Aorta (tissue), 5 donors: ENCODE data around the gene BTBD1. TPM values are rescaled to one million over a fixed set of nuclear protein-coding genes. Genes with fewer than 3 reads are reported as not detected.

Experiments used
- ATAC-seq: fragments of 200-7000 bp; cut with Tn5 transposase; one replicate; pipeline ENCODE4 v1.9.1; 2022; ENCODE audit warnings: moderate library complexity; ENCODE audit not compliant: low FRiP score
- DNase-seq, 2 donors: peaks; one replicate each; pipeline ENCODE4 v3.0.0-alpha.2; 2020
- H3K27ac ChIP-seq, 2 donors: one replicate each; pipeline ENCODE4 v1.5.1; 2013; ENCODE audit warnings: low read length in 2 of 2, mild to moderate bottlenecking in 2 of 2, moderate library complexity in 2 of 2, control low read depth in 1 of 2, inconsistent platforms in 1 of 2, low read depth in 1 of 2
- H3K27me3 ChIP-seq, 2 donors: one replicate each; pipeline ENCODE4 v1.6.1; 2013; ENCODE audit warnings: control low read depth in 1 of 2, low read length in 1 of 2, mild to moderate bottlenecking in 1 of 2, moderate library complexity in 1 of 2; ENCODE audit not compliant: insufficient read depth in 2 of 2, control insufficient read depth in 1 of 2
- H3K36me3 ChIP-seq, 2 donors: one replicate each; pipeline ENCODE4 v1.6.1; 2013; ENCODE audit warnings: control low read depth in 1 of 2, low read length in 1 of 2, mild to moderate bottlenecking in 1 of 2; ENCODE audit not compliant: insufficient read depth in 2 of 2, control insufficient read depth in 1 of 2
- H3K4me1 ChIP-seq, 2 donors: one replicate each; pipeline ENCODE4 v1.6.1; 2013; ENCODE audit warnings: low read length in 2 of 2, control low read depth in 1 of 2, mild to moderate bottlenecking in 1 of 2, moderate library complexity in 1 of 2; ENCODE audit not compliant: insufficient read depth in 2 of 2, control insufficient read depth in 1 of 2
- H3K4me3 ChIP-seq, 2 donors: one replicate each; pipeline ENCODE4 v1.5.1; 2013; ENCODE audit warnings: low read length in 2 of 2, control low read depth in 1 of 2, mild to moderate bottlenecking in 1 of 2
- H3K9me3 ChIP-seq: one replicate; pipeline ENCODE4 v1.6.1; 2013; ENCODE audit warnings: mild to moderate bottlenecking, low read length; ENCODE audit not compliant: control insufficient read depth
- WGBS, 2 donors: extraction: QIAGEN DNeasy Blood & Tissue Kit; methylation state at CpG; one replicate each; pipeline ENCODE4 v1.1.7; 2013; 5-methylcytosine and 5-hydroxymethylcytosine counted together
- intact Hi-C, 2 donors: fragments of 100-400 bp; cut with DNase I; formaldehyde crosslinking; loops; one replicate each; pipeline versions ENCODE4 v1.14.2 to v1.15.0; 2022
- long read RNA-seq, 2 donors: library from polyadenylated mRNA; unstranded; transcript quantifications; one replicate each; pipeline ENCODE4 v2.0.0, GENCODE V29; 2020 to 2021
- polyA plus RNA-seq, 2 donors: library from polyadenylated mRNA; stranded (reverse); fragments of 200-250 nt; gene quantifications; one replicate each; pipeline ENCODE4 v1.2.3, GENCODE V29; 2013
- total RNA-seq, 2 donors: library from RNA; stranded (reverse); fragmentation: NEBNext Ultra II Directional; extraction: Animal tissue kit (Norgen Biotek cat#: 25700); gene quantifications; one replicate each; pipeline ENCODE4 v1.2.1, GENCODE V29; 2021
- donor health status: healthy with polysubstance abuse.
- donor health status: Bipolar disorder and iron deficiency.
- donor health status: DM: no; HTN: no; CAD: no.
- donor health status: DM: no; HTN: no; CAD: no.
- donor health status: DM: yes; HTN: yes; CAD: no.

Gene BTBD1
- total RNA-seq, result 10 to 100 TPM; 38.3 to 47.8 TPM
- polyA plus RNA-seq, result 10 to 100 TPM; 21.0 to 32.1 TPM
- long read RNA-seq, donor 1, partial matches to known transcripts, result 1 of 5 reads
- long read RNA-seq, donor 1, other reads (novel, unspliced or antisense), result 0 of 5 reads
- long read RNA-seq, donor 2, transcript BTBD1-201 (8 exons, 3,297 nt), result major isoform, 52 of 68 reads
- long read RNA-seq, donor 2, partial matches to known transcripts, result 8 of 68 reads
- long read RNA-seq, donor 2, other reads (novel, unspliced or antisense), result 8 of 68 reads

GRCh38 chr15:83066734-83067637 lies at the start of gene BTBD1:
BTBD1 (minus strand) TSS chr15:83067252; CDS start chr15:83067151, 101 bp downstream.
- Histone ChIP-seq H3K4me1 (peaks cover 0 to 5% of the 10 kb centered on the region in 2 donors), H3K9me3 (no peaks in the 10 kb centered on the region), H3K27me3 (no peaks in the 10 kb centered on the region), H3K36me3 (no peaks in the 10 kb centered on the region), H3K4me3 (peak within 1 kb of the TSS; percentile 80 to 96), H3K27ac (peak within 1 kb of the TSS; percentile 92 to 95)
- ATAC-seq (peak; percentile 100), DNase-seq (peak; percentile 98 to 99)
- WGBS, 2 donors, result 0% methylated on average over 58 to 90 of the region's 90 CpGs
- intact Hi-C loops, result loop anchor here (2.0 to 10.0 kb wide), 4 partner anchors 40 to 532 kb away; partner anchors contain the start of genes C15orf40 (in 1 of the 2), HDGFL3 (in 1 of the 2) and TM6SF1 (in 1 of the 2)

- Histone ChIP-seq H3K4me1 (no peaks in the 10 kb centered on the region), H3K4me3 (no peak overlapping the region), H3K27me3 (no peaks in the 10 kb centered on the region), H3K27ac (no peak overlapping the region), H3K9me3 (no peaks in the 10 kb centered on the region), H3K36me3 (no peaks in the 10 kb centered on the region)
- DNase-seq, result no peak
- no peak for ATAC-seq
- 90 to 92% methylated on average over 11 of the region's 11 CpGs for WGBS, 2 donors
- intact Hi-C loops, result no loop called here
Observed at GRCh38 chr15:83115831-83116565, 48.9 kb upstream of the BTBD1 start.

- H3K9me3 ChIP-seq, result no peaks in the 10 kb centered on the region
- DNase-seq, result no peak
Observed at GRCh38 chr15:83115410-83115809, 48.4 kb upstream of the BTBD1 start.

GRCh38 chr15:83114856-83115255 lies 47.8 kb upstream of the BTBD1 start:
- intact Hi-C loops, result no loop called here
- no peak overlapping the region for H3K27ac ChIP-seq
- no peak overlapping the region for H3K4me3 ChIP-seq
- ATAC-seq, result no peak
- H3K4me1 ChIP-seq, result no peaks in the 10 kb centered on the region
- 96 to 97% methylated on average over 6 of the region's 6 CpGs for WGBS, 2 donors
- H3K27me3 ChIP-seq, result no peaks in the 10 kb centered on the region
- DNase-seq, result no peak
- H3K36me3 ChIP-seq, result no peaks in the 10 kb centered on the region
- no peaks in the 10 kb centered on the region for H3K9me3 ChIP-seq

More at GRCh38 chr15:83115410-83115809, 48.4 kb upstream of the BTBD1 start:
- 94 to 96% methylated on average over 3 of the region's 3 CpGs for WGBS, 2 donors
- Histone ChIP-seq H3K4me3 (no peak overlapping the region), H3K36me3 (no peaks in the 10 kb centered on the region), H3K27ac (no peak overlapping the region), H3K4me1 (no peaks in the 10 kb centered on the region), H3K27me3 (no peaks in the 10 kb centered on the region)
- intact Hi-C loops, result no loop called here
- ATAC-seq, result no peak

GRCh38 chr15:83113881-83114674 lies 47.0 kb upstream of the BTBD1 start:
- no peaks in the 10 kb centered on the region for H3K27me3 ChIP-seq
- WGBS, 2 donors, result 95% methylated on average over 5 of the region's 5 CpGs
- H3K4me1 ChIP-seq, result no peaks in the 10 kb centered on the region
- H3K36me3 ChIP-seq, result no peaks in the 10 kb centered on the region
- no peaks in the 10 kb centered on the region for H3K9me3 ChIP-seq
- ATAC-seq (no peak), DNase-seq (no peak)
- no peak overlapping the region for H3K27ac ChIP-seq
- intact Hi-C loops, result no loop called here
- H3K4me3 ChIP-seq, result no peak overlapping the region

- no peaks in the 10 kb centered on the region for H3K9me3 ChIP-seq
- DNase-seq, result no peak
- no peak overlapping the region for H3K27ac ChIP-seq
- H3K4me1 ChIP-seq, result no peaks in the 10 kb centered on the region
- WGBS, 2 donors, result 33 to 44% methylated on average over 3 of the region's 3 CpGs
- intact Hi-C loops, result no loop called here
- no peak for ATAC-seq
- H3K4me3 ChIP-seq, result no peak overlapping the region
- no peaks in the 10 kb centered on the region for H3K27me3 ChIP-seq
- H3K36me3 ChIP-seq, result no peaks in the 10 kb centered on the region
Observed at GRCh38 chr15:83112956-83113299, 45.9 kb upstream of the BTBD1 start.

GRCh38 chr15:83112233-83112955 lies 45.3 kb upstream of the BTBD1 start:
- Histone ChIP-seq H3K36me3 (no peaks in the 10 kb centered on the region), H3K27ac (no peak overlapping the region), H3K27me3 (no peaks in the 10 kb centered on the region), H3K9me3 (no peaks in the 10 kb centered on the region), H3K4me1 (no peaks in the 10 kb centered on the region), H3K4me3 (no peak overlapping the region)
- intact Hi-C loops, result no loop called here
- DNase-seq (no peak), ATAC-seq (no peak)
- 60% methylated on average over 8 of the region's 8 CpGs for WGBS, 2 donors
